ENCODE results near the gene DBET.
"Not testable (repeated sequence)": the region's sequence is repeated elsewhere in the genome, so short reads cannot be mapped to it uniquely, and the experiment has no call there.

The DBET gene

DNA sequence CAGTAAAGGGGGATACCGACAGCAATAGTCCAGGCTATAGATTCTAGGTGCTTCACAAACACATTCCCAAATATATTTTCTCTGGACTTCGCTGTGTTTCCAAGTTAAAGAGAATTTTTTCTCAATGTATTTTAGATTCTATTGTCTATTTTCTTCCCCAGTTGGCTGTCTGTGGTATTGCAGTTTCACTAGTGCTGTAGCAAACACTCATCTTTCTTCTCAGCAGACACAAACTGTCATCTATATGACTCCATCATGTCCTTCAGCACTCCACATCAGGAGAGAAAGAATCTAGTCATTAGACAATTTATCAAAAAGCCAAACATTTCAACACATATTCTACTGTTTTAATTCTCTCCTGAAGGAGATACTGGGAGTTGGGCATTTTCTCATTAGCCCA, at the start of gene DBET:
Gene DBET (plus strand): TSS at position 161 of the 400 bp plus-strand sequence.
- DNase-seq (ENCODE audit: low read depth in 2 of 2, low spot score in 1 of 2) = not testable (repeated sequence)

DNA sequence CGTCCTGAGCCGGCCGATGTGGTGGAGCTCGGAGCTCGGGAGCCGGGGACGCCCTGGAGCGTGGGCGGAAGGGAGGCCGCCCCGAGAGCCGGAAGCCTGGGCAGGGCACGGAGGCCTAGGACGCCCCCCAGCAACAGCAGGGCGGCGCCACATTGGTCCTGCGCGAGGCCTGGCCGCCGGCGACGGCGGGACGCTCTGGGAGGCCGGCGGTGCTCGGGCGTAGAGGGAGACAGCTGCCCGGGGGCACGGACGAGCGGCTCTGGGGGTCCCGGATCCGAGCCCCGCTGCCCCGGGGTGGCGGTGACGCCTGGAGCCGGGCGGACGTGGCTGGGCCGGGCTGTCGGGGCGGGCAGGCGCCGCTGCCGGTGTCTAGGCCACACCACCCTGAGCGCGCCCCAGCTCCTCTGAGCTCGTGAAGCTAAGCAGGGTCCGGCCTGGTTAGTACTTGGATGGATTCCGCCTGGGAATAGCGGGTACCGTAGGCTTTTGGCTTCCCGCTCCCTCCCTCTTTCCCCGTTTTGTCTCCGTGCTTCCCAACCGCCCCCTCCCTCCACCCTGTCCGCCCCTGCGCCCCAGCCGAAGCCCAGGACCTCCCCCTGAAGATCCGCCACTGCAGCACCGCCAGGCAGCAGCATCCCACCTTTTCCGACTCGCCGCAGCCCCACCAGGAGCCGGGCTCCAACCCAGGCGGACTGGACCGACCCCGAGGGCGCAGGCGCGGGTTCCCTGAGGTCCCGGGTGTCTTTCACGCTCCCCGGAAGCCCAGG, 49.3 kb upstream of the DBET start:
- no peak for DNase-seq (ENCODE audit: low read depth in 2 of 2, low spot score in 1 of 2)

DNA sequence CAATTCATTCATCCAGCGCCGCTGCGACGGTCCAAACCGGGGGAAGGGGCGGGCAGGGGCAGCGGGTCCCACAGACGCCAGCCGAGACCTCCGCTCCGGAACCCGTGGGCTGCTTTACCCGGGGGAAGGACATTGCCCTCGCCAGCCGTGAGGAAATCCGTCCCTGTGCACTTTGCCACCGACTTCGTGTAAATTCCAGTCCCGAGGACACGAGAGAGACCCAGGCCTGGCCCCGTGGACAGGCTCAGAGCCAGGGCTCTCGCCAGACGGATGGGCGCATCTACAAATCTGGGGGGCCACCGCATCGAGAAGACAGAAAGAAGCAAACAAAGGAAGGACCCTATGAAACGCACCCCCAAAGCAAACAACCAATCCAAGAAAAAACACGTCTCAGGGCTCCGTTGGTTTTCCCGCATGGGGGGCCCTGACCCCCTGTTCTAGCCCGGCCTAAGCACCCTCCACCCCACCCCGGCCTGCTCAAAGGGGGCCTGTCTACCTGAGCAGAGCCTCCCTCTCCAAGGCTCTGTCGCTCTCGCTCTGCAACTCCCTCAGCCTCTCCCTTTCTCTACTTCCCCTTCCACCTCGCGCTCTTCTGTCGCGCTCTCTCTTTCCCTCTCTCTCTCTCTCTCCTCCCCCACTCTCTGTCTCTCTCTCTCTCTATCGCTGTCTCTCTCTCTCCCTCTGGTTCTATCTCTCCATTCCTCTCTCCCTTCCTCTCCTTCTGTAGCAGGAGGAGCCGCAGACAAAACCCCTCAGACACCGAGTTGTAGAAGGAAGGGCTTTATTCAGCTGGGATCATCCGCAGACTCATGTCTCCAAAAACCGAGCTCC, 48.5 kb upstream of the DBET start:
- DNase-seq (ENCODE audit: low read depth in 2 of 2, low spot score in 1 of 2) = no peak

DNA sequence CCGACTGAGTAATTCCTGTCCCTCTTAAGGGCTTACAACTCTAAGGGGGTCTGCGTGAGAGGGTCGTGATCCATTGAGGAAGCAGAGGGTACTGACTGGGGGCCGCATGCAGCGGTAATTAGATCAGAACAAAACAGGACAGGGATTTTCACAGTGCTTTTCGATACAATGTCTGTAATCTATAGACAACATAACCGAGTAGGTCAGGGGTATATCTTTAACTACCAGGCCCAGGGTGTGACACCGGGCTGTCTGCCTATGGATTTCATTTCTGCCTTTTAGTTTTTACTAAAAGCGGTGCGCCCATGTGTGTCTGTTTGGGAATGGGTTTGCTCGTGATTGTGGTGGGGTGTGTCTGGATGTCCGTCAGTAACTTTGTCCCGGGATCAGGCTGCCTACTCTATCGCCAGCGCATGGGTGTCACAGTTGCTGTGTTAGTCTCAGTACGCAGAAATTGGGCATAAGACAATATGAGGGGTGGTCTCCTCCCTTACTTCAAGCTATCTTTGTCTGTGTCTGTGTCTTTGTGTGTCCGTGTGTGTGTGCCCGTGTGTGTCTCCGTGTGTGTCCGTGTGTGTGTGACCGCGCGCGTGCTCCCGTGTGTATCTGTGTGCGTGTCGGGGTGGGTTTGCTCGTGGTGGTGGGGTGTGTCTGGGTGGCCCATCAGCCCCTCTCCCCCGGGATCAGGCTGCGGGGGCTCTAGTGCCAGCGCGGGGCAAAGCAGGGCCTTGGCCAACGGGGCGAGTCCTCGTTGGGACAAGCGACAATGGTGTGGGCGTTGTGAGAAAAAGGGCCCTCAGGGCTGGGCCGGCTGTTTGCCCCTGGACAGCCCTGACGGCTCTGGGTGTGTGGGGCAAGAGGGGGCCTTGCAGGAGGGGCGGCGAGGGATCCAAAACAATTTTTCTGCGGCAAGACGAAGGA, 47.7 kb upstream of the DBET start:
- no peak for DNase-seq (ENCODE audit: low read depth in 2 of 2, low spot score in 1 of 2)

DNA sequence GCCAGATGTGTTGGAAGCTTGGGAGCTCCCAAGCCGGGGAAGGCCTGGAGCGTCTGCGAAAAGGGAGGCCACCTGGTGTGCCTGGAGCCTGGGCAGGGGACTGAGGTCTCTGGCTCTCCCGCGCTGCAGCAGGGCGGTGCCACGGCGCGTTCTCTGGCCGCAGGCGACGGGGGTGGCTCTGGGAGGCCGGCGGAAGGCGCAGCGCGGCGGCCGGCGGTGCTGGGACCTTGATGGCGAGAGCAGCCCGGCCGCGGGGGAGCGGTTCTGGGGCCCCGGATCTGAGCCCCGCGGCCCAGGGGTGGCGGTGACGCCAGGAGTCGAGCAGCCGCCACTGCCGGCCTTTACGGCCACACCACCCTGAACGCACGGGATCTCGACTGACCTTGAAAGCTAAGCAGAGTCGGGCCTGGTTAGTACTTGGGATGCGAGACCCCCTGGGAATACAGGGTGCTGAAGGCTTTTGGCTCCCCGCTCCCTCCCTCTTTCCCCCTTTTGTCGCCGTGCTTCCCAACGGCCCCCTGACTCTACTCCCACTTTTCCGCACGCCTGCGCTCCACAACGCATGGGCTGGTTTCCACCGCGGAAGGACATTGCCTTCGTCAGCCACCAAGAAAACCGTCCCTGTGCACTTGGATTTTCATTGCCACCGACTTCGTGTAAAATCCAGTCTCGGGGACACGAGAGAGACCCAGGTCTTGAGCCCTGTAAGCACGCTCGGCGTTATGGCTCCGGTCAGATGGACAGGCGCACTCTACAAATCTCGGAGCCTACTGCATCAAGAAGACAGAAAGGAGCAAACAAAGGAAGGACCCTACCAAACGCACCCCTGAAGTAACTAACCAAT, 46.7 kb upstream of the DBET start:
- DNase-seq (ENCODE audit: low read depth in 2 of 2, low spot score in 1 of 2) = no peak

DNA sequence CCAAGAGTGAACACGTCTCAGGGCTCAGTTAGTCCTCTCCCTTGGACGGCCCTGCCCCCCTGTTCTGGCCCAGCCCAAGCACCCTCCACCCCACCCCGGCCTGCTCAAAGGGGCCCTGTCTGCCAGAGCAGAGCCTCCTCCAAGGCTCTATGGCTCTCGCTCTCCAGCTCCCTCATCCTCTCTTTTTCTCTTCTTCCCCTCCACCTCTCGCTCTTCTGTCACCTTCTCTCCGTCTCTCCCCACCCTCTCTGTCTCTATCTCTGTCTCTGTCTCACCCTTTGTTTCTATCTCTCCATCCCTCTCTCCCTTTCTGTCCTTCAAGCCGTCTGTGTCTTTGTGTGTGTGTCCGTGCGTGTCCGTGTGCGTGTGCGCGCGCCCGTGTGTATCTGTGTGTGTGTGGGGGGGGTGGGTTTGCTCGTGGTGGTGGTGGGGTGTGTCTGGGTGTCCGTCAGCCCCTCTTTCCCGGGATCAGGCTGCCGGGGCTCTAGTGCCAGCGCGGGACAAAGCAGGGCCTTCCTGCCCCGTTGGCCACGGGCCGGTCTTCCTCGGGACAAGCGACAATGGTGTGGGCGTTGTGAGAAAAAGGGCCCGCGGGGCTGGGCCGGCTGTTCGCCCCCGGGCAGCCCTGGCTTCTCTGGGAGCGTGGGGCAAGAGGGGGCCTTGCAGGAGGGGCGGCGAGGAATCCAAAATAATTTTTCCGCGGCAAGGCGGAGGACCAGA, 45.9 kb upstream of the DBET start:
- no peak for DNase-seq (ENCODE audit: low read depth in 2 of 2, low spot score in 1 of 2)

DNA sequence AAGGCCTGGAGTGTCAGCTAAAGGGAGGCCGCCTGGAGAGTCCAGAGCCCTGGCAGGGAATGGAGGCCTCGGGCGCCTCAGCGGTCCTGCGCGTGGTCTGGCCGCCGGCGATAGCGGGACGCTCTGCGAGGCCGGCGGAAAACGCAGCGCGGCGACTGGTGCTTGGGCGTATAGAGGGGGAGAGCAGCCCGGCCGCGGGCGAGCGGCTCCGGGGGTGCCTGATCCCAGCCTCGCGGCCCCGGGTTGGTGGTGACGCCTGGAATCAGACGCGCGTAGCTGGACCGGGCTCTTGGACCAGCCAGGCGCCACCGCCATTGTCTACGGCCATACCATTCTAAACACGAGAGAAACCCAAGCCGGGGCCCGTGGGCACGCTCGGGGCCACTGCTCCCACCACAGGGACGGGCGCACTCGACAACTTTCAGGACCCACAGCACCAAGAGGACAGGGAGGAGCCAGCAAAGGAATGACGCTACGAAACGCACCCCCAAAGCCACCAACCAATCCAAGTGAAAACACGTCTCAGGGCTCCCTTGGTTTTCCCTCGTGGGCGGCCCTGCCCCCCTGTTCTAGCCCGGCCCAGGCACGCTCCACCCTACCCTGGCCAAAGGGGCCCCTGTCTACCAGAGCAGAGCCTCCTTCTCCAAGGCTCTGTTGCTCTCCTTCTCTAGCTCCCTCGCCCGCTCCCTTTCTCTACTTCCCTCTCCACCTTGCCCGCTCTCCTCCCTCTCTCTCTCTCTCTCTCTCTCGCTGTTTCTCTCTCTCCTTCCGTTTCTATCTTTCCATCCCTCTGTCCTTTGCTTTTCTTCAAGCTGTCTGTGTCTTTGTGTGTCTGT, 45.1 kb upstream of the DBET start:
- DNase-seq (ENCODE audit: low read depth in 2 of 2, low spot score in 1 of 2) = no peak

DNA sequence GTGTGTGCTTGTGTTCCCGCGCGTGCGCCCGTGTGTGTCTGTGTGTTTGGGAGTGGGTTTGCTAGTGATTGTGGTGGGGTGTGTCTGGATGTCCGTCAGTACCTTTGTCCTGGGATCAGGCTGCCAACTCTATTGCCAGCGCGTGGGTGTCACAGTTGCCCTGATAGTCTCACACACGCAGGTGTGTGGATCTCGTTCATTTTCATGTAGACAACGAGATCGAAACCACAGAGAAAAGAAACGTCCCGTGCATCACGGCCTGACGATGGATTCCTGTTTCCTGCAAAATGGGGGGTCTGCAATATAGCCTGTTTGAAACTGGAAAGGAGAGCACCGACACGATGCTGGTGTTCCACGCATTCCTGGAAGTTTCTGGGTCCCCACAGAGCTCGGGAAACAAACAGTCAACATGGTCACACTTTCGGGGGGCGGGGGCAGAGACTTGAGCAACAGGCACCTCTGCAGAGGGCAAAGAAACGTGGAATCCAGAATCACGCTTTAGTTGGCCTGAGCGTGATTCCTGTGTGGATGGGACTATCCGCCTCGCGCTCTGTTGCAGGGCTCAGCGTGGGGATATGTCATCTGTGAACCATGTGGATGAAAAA, 44.3 kb upstream of the DBET start:
- not testable (repeated sequence) for DNase-seq (ENCODE audit: low read depth in 2 of 2, low spot score in 1 of 2)

DNA sequence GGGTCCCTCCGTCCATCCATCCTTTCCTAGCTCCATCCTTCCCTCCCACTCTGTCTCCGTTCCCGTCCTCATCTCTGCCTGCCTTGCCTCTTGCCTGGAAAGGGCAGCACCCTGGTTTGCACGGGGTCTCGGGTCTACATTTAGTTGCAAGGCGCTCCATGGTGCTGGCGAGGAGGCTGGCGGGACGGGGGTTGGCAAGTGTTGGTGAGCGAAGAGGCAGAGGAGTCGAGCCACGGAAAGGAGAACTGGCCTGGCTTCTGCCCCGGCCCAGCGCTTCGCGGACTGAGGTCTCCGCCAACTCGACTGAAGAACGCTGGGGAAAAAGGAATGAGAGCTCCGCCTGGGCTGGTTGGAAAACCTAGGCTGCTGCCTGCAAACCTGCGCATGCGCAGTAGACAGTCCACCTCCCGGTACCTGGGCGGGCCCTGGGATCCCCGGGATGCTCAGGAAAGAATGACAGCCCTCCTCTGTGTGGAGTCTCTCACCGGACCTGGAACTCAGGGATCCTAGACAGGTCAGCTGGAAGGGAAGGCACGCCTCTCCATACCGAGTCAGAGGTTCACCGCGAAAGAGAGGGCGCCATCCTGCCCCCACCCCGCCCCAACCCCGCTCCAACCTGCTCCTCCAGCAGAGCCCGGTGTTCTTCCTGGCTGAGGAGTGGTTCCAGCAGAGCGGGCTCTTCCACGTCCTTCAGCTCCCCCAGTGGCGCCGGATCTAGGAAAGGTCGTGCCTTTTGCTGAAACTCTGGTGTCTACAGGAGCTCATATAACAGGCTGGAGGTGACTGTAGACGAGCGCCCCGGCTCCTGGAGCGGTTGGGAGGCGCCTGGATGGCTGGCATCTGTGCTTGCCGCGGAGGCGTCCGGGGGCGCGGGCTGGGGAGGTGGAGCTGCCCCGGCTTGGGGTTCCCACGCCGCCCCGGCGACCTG, 43.2 kb upstream of the DBET start:
- DNase-seq (ENCODE audit: low read depth in 2 of 2, low spot score in 1 of 2) = no peak

DNA sequence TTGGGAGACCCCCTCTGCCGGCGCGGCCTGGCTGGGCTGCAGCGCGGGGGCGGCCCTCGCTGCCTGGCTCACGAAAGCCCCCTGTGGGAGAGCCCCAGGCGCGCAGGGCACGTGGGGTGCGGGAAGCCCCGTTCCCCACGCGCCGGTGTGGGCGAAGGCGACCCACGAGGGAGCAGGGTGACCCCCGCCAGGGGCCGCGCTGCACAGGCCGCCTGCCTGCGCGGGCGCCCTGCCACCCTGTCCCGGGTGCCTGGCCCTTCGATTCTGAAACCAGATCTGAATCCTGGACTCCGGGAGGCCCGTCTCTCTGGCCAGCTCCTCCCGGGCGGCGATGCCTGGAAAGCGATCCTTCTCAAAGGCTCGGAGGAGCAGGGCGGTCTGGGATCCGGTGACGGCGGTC, 42.3 kb upstream of the DBET start:
- not testable (repeated sequence) for DNase-seq (ENCODE audit: low read depth in 2 of 2, low spot score in 1 of 2)

DNA sequence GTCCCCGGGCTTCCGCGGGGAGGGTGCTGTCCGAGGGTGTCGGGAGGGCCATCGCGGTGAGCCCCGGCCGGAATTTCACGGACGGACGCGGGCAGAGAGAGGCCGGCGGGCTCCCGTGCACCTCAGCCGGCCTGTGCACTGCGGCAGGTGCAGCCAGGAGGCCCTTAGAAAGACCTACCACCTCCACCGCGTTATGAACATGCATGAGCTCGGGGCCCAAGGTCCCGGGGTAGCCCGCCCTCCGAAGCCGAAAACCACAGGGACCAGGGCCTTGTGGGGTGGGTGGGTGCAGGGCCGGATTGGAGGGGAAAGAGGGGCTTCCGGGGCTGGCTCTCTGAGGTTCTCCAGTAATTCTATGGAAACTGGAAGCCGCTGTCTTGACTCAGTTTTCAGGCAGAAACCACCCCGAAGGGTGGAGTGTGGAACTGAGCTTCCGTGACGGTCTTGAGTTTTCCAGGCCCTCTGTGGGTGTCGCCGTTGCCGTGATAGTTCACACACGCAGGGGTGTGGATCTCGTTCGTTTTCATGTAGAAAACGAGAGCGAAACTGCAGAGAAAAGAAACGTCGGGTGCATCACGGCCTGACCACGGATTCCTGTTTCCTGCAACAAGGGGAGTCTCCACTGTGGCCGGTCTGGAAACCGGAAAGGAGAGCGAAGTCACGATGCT, 41.6 kb upstream of the DBET start:
- not testable (repeated sequence) for DNase-seq (ENCODE audit: low read depth in 2 of 2, low spot score in 1 of 2)

DNA sequence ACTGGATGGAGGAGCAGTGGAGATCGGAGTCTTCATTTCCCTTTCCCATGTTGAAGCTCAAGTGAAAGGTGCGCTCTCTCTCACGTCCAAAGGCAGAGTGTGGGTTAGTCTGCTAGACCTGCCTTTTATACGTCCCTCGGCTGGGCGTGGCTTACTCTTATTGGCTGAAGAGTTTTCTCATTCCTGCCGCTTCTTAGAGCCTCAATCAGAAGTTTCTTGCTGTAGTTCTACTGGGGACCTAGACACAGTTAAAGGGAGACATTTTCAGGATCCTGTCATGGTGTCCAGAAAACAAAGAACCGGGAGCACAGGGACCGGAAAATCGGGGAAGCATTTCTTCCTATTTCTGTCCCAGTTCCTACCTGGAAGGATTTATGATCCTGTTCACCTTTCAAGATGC, 37.1 kb upstream of the DBET start, which contains the start of gene FRG2:
Gene FRG2 (minus strand): TSS at position 101 of the 400 bp plus-strand sequence. CDS start 52 bp downstream, at position 49.
- DNase-seq (ENCODE audit: low read depth in 2 of 2, low spot score in 1 of 2) = not testable (repeated sequence)

DNA sequence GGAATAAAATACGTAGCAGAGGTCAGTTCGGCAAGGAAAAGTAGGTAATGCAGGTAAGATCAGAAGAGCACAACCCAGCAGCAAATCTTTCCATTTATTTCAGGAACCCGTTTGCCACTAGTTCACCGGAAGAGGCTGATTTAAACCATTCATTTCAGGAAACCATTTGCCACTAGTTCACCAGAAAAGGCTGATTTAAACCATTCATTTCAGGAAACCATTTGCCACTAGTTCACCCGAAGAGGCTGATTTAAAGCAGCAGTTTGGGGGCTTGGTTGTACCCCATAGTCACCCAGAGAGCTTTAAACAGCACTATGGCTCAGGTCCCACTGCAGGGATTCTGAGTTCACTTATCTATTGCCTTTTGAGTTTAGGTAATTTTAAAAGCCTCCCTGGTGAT, 33.0 kb upstream of the DBET start:
- not testable (repeated sequence) for DNase-seq (ENCODE audit: low read depth in 2 of 2, low spot score in 1 of 2)

DNA sequence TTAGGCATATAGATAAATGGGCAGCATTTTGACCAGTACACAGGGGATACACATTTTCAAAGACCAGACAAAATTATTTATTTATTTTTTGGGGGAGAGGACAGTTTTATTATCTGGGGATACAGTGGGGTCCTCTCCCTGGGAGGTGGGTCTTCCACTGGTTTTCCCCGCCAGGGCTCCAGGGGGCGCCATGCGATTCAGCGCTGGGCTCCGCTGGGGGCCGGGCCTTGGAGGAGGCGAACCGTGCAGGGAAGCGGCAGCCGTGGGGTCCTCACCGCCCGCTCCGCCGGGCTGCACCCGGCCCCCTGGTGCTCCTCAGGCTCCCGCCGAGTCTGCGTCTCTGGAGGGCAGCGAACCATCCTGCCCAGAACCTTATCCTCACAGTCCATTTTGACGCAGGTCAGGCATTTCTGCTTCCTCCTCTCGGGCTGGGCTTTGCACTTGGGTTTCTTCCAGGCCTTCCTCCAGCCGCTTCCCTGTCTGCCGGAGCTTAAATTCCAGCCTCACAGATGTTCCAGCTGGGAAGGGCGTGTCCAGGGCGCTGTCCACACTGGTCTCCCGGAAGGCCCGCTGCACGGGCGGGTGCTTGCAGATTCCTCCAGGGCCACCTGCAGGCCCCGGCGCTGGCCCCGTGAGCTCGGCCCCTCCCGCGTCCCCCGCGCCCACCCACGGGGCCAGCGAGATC, 26.5 kb upstream of the DBET start:
- not testable (repeated sequence) for DNase-seq (ENCODE audit: low read depth in 2 of 2, low spot score in 1 of 2)

DNA sequence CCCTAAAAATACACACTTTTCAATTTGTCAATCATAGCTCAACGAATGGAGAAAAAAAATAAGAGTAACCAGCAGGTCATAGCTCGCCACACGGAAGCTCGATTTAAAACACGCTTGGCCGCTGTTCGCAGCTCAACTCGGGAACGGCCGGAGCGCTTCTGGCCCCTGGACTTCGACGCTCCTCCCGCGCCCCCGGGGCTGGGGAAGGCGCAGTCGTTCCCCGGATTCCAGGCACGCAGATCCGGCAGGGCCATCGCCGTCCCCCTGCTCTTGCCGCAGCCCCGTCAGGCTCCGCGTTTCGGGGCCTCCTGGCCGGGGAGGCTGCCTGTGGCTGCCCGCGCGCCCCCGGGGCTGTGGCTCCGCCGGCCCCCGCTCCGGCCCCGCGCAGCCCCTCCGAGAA, 23.4 kb upstream of the DBET start:
- not testable (repeated sequence) for DNase-seq (ENCODE audit: low read depth in 2 of 2, low spot score in 1 of 2)

DNA sequence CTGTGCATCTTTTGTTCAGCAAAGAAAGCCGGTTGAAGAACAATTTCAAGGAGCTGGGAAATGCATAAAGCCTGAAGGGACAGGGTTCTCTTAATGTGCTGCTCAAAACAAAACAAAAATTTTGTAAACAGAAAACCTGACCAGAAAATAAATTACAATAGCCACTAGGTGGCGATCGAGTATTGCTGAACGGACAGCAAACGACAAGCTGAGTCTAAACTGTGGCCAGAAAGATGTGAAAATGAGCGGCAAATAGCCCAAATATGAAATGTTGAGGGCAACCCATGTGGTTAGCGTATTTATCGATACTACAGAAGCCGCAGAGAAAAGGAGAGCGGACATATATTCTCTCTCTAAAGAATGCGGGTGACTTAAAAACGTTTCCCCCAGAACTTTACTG, 16.7 kb upstream of the DBET start:
- DNase-seq (ENCODE audit: low read depth in 2 of 2, low spot score in 1 of 2) = not testable (repeated sequence)
